Fibroblast of lung (primary cell): ENCODE results near the gene DPH7. TPM values are rescaled to one million over a fixed set of nuclear protein-coding genes. Genes with fewer than 3 reads are reported as not detected.
"Not testable (repeated sequence)": the region's sequence is repeated elsewhere in the genome, so short reads cannot be mapped to it uniquely, and the experiment has no call there.

Experiments
- DNase-seq, 2 donors: peaks; one replicate each; pipeline versions ENCODE4 v3.0.0 to v3.0.0-alpha.2; 2010; ENCODE audit warnings: low read depth in 2 of 2
- H2AFZ ChIP-seq: 2 replicates; pipeline ENCODE4 v1.5.1; 2012; ENCODE audit warnings: low read length, control low read depth, inconsistent platforms
- H3K27ac ChIP-seq: 2 replicates; pipeline ENCODE4 v1.5.1; 2011; ENCODE audit warnings: low read length, control low read depth; ENCODE audit not compliant: insufficient read depth
- H3K27me3 ChIP-seq: 2 replicates; pipeline ENCODE4 v1.5.1; 2011; ENCODE audit warnings: mild to moderate bottlenecking, low read length; ENCODE audit not compliant: control insufficient read depth, insufficient read depth
- H3K36me3 ChIP-seq: 2 replicates; pipeline ENCODE4 v1.5.1; 2011; ENCODE audit warnings: low read length; ENCODE audit not compliant: control insufficient read depth, insufficient read depth
- H3K4me1 ChIP-seq: 2 replicates; pipeline ENCODE4 v1.5.1; 2011; ENCODE audit warnings: low read length; ENCODE audit not compliant: control insufficient read depth, insufficient read depth; ENCODE audit errors: extremely low read depth
- H3K4me2 ChIP-seq: 2 replicates; pipeline ENCODE4 v1.5.1; 2011; ENCODE audit warnings: low read length, control low read depth; ENCODE audit not compliant: insufficient read depth; ENCODE audit errors: extremely low read depth
- H3K4me3 ChIP-seq, 4 experiments: fragments of 200-600 bp in 1 of 4; sonication (generic) in 1 of 4; replicated peaks in 1 of 4; 2 replicates each; pipeline ENCODE4 v1.5.1; 2011 to 2016; ENCODE audit warnings: low read length in 4 of 4, low read depth in 3 of 4, mild to moderate bottlenecking in 3 of 4, control low read depth in 2 of 4, inconsistent platforms in 1 of 4, mixed read lengths in 1 of 4; ENCODE audit not compliant: insufficient read depth in 1 of 4; ENCODE audit errors: control extremely low read depth in 1 of 4
- H3K79me2 ChIP-seq: 2 replicates; pipeline ENCODE4 v1.5.1; 2012; ENCODE audit warnings: mild to moderate bottlenecking, low read length, inconsistent platforms; ENCODE audit not compliant: control insufficient read depth, insufficient read depth
- H3K9ac ChIP-seq: 2 replicates; pipeline ENCODE4 v1.5.1; 2011; ENCODE audit warnings: mild to moderate bottlenecking, low read length, control low read depth; ENCODE audit not compliant: insufficient read depth
- H3K9me3 ChIP-seq: 2 replicates; pipeline ENCODE4 v1.5.1; 2012; ENCODE audit warnings: low read depth, low read length; ENCODE audit not compliant: control insufficient read depth, insufficient read depth
- H4K20me1 ChIP-seq: 2 replicates; pipeline ENCODE4 v1.5.1; 2011; ENCODE audit warnings: low read length; ENCODE audit not compliant: control insufficient read depth, insufficient read depth; ENCODE audit errors: extremely low read depth
- EZH2 ChIP-seq: IDR thresholded peaks from 2 replicates; pipeline ENCODE4 v1.5.1; 2012; ENCODE audit warnings: low read length, control low read depth, mild to moderate bottlenecking; ENCODE audit errors: missing control alignments
- polyA plus RNA-seq, 2 donors: library from polyadenylated mRNA; depleted of rRNA in 1 of 2; stranded (reverse) in 1 of 2; unstranded in 1 of 2; fragments of >200 nt; gene quantifications; 2 replicates each; pipeline ENCODE4 v1.2.1, GENCODE V29; 2011 to 2012; ENCODE audit warnings: missing spikeins in 1 of 2
- total RNA-seq: library from RNA; depleted of rRNA; stranded (reverse); fragments of >200 nt; gene quantifications from 2 replicates; pipeline ENCODE4 v1.2.1, GENCODE V29; 2014
- TF ChIP-seq, protein P1 (sequence below), 2 donors: IDR thresholded peaks in 1 of 2; conservative IDR thresholded peaks in 1 of 2; 1 replicate in 1 of 2; 2 replicates in 1 of 2; pipeline ENCODE4 v1.5.1; 2011 to 2012; ENCODE audit warnings: low read length in 2 of 2, control low read depth in 1 of 2, inconsistent platforms in 1 of 2, low read depth in 1 of 2, mild to moderate bottlenecking in 1 of 2

DPH7 gene
- total and polyA plus RNA-seq, 2 donors (not counting 1 experiment from before 2014, with no cell fraction given): 15.7 to 20.6 TPM

DNA sequence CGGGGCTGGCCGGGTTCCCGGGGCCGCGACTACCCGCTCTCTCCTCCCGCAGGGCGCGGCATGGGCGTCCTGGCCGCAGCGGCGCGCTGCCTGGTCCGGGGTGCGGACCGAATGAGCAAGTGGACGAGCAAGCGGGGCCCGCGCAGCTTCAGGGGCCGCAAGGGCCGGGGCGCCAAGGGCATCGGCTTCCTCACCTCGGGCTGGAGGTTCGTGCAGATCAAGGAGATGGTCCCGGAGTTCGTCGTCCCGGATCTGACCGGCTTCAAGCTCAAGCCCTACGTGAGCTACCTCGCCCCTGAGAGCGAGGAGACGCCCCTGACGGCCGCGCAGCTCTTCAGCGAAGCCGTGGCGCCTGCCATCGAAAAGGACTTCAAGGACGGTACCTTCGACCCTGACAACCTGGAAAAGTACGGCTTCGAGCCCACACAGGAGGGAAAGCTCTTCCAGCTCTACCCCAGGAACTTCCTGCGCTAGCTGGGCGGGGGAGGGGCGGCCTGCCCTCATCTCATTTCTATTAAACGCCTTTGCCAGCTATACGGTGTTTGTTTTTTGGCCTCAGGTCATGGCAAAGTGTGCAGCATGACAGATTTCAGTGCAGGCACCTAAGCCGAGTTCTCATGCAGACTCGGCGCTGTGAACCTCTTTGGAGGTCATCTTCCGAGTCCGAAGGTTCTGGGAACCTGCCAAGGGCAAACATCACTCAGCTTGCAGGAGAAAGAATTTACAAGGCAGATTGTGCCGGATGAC is 26.5 kb downstream of the DPH7 start:
- Histone ChIP-seq H3K4me3 (peak overlapping the region; percentile 50 to 83 (median 78)), H3K27ac (peak overlapping the region; percentile 27), H2AFZ (no peak overlapping the region), H3K79me2 (peaks cover 4% of the 10 kb centered on the region), H3K27me3 (no peaks in the 10 kb centered on the region), H3K9me3 (no peaks in the 10 kb centered on the region), H3K4me2 (peak overlapping the region; percentile 61), H3K9ac (peak overlapping the region; percentile 67), H3K36me3 (peaks cover 11% of the 10 kb centered on the region), H3K4me1 (peaks cover 6% of the 10 kb centered on the region), H4K20me1 (no peaks in the 10 kb centered on the region)
- TF ChIP-seq, protein P1, sequence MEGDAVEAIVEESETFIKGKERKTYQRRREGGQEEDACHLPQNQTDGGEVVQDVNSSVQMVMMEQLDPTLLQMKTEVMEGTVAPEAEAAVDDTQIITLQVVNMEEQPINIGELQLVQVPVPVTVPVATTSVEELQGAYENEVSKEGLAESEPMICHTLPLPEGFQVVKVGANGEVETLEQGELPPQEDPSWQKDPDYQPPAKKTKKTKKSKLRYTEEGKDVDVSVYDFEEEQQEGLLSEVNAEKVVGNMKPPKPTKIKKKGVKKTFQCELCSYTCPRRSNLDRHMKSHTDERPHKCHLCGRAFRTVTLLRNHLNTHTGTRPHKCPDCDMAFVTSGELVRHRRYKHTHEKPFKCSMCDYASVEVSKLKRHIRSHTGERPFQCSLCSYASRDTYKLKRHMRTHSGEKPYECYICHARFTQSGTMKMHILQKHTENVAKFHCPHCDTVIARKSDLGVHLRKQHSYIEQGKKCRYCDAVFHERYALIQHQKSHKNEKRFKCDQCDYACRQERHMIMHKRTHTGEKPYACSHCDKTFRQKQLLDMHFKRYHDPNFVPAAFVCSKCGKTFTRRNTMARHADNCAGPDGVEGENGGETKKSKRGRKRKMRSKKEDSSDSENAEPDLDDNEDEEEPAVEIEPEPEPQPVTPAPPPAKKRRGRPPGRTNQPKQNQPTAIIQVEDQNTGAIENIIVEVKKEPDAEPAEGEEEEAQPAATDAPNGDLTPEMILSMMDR (conservative IDR thresholded peaks at IDR 0.05 in 1 of 2, IDR thresholded peaks at IDR 0.05 in 1 of 2; ENCODE audit: low read depth in 1 of 2, low read length in 2 of 2): no peak
- no peak for TF ChIP-seq EZH2
- DNase-seq: peak in 1 of 2 donors; percentile 3

DNA sequence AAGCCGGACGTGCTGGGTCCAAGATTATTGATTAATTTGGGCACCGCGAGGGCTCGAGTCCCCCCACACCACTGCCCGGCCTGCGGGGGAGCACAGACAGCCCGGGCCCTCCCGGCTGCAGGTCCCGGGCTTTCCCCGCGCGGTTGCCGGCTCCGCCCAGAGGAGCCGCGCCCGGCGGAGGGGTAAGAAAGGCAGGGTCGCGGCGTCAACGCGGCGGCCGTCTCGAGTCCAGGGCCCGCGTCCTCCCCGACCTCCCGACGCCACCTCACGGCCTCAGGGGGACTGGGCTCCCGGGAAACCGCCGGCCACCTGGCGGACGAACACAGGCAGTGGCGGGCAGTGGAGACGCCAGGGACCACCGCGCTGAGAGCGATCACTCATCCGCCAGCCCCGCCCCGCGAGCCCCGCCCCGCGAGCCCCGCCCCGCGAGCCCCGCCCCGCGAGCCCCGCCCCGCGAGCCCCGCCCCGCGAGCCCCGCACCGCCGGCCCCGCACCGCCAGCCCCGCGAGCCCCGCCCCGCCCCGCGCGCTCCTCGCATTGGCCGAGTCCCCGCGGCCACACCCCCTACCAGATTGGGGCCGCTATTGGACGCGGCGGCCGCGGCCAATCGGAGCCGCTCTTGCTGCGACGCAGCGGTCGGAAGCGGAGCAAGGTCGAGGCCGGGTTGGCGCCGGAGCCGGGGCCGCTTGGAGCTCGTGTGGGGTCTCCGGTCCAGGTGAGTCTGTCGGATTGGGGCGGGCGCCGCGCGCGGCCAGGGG is 27.3 kb downstream of the DPH7 start, which contains the start of gene MRPL41:
MRPL41 (plus strand) TSS at position 616 of the 758 bp plus-strand sequence. CDS start 203 bp downstream, outside the sequence.
- no peaks in the 10 kb centered on the region for H3K27me3 ChIP-seq
- no peaks in the 10 kb centered on the region for H3K9me3 ChIP-seq
- H3K4me1 ChIP-seq: peaks cover 6% of the 10 kb centered on the region
- H2AFZ ChIP-seq: peak within 1 kb of the TSS; percentile 19
- H3K4me3 ChIP-seq: peak within 1 kb of the TSS; percentile 65 to 83 (median 78)
- peak; percentile 76 to 81 for DNase-seq
- H3K4me2 ChIP-seq: peak within 1 kb of the TSS; percentile 61
- H3K27ac ChIP-seq: peak within 1 kb of the TSS; percentile 50
- H3K79me2 ChIP-seq: peaks cover 4% of the 10 kb centered on the region
- peak within 1 kb of the TSS; percentile 67 for H3K9ac ChIP-seq
- peaks cover 10% of the 10 kb centered on the region for H3K36me3 ChIP-seq
- TF ChIP-seq EZH2: no peak
- TF ChIP-seq, protein P1 (conservative IDR thresholded peaks at IDR 0.05 in 1 of 2, IDR thresholded peaks at IDR 0.05 in 1 of 2; ENCODE audit: low read depth in 1 of 2, low read length in 2 of 2): peak; percentile 26 to 42
- H4K20me1 ChIP-seq: no peaks in the 10 kb centered on the region

DNA sequence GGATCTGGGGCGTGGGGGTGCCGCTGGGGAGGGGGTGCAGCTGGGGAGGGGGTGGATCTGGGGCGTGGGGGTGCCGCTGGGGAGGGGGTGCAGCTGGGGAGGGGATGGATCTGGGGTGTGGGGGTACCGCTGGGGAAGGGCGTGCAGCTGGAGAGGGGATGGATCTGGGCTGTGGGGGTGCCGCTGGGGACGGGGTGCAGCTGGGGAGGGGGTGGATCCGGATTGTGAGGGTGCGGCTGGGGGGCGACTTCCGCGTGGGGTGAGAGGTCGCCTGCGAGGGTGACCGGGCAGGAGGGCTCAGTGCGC is 27.8 kb downstream of the DPH7 start:
- peak overlapping the region; percentile 19 for H2AFZ ChIP-seq
- not testable (repeated sequence) for H3K4me1 ChIP-seq, H3K9me3 ChIP-seq, H3K36me3 ChIP-seq, DNase-seq, H4K20me1 ChIP-seq, H3K79me2 ChIP-seq, H3K27me3 ChIP-seq
- peak overlapping the region; percentile 53 for H3K9ac ChIP-seq
- peak overlapping the region; percentile 50 for H3K27ac ChIP-seq
- H3K4me2 ChIP-seq: peak overlapping the region; percentile 54
- peak overlapping the region; percentile 45 to 66 (median 62) for H3K4me3 ChIP-seq
